HCT116 (cell line): ENCODE measurements around the gene SECTM1. TPM values are rescaled to one million over a fixed set of nuclear protein-coding genes. Genes with fewer than 3 reads are reported as not detected.
A peak's percentile ranks its signal among the peaks of the same experiment; 100 is the strongest.

Experiments used
- ATAC-seq: fragments of 200-7000 bp; cut with Tn5 transposase; 2 replicates; pipeline ENCODE4 v1.9.1; 2020; ENCODE audit warnings: mild to moderate bottlenecking, moderate library complexity
- BruUV-seq: library from RNA; stranded (reverse); fragments of 400-500 nt; replicated peaks from 2 replicates; lab custom pipeline; 2021; lab: Mats Ljungman, UMichigan
- CTCF ChIA-PET: fragments of 300-600 bp; sonication (Branson Sonifier 250); formaldehyde crosslinking; loops from one replicate; lab custom pipeline; 2021; ENCODE audit warnings: antibody characterized with exemption; lab: Charles Lee
- POLR2A ChIA-PET: fragments of 300-600, 350-600 bp; sonication (Branson Sonifier 250); formaldehyde crosslinking; loops from one replicate; lab custom pipeline; 2021; ENCODE audit warnings: antibody characterized with exemption; lab: Charles Lee
- RAD21 ChIA-PET, 2 experiments: fragments of 300-600 bp; sonication (Branson Sonifier 250); formaldehyde crosslinking; loops; one replicate each; lab custom pipeline; 2023; ENCODE audit warnings: low total read pairs in 2 of 2; ENCODE audit not compliant: uncharacterized antibody in 2 of 2, unreplicated experiment in 2 of 2, low non-redundant PET in 1 of 2; lab: Charles Lee
- DNase-seq: peaks from one replicate; pipeline ENCODE4 v3.0.0-alpha.2; 2010; ENCODE audit warnings: low read depth, low spot score
- H2AFZ ChIP-seq: fragments of 200-600 bp; shearing (Covaris generic), sonication (generic); 2 replicates; pipeline ENCODE4 v1.6.1; 2017; ENCODE audit warnings: low read depth, mixed run types, mixed read lengths, antibody characterized with exemption, low read length; ENCODE audit not compliant: poor library complexity, severe bottlenecking
- H3K27ac ChIP-seq: 2 replicates; pipeline ENCODE4 v1.5.1; 2012; ENCODE audit warnings: low read depth, low read length
- H3K27me3 ChIP-seq: fragments of 200-600 bp; sonication (generic); 2 replicates; pipeline ENCODE4 v1.6.1; 2016; ENCODE audit warnings: mixed run types, low read length, mixed read lengths; ENCODE audit not compliant: insufficient read depth
- H3K36me3 ChIP-seq, 2 experiments: fragments of 200-500 bp in 1 of 2; fragments of 200-600 bp in 1 of 2; sonication (Bioruptor generic) in 1 of 2; sonication (generic) in 1 of 2; 2 replicates each; pipeline versions ENCODE4 v1.5.1 to v1.6.1; 2014 to 2016; ENCODE audit warnings: low read length in 2 of 2, inconsistent platforms in 1 of 2, mixed read lengths in 1 of 2, mixed run types in 1 of 2; ENCODE audit not compliant: insufficient read depth in 2 of 2, control insufficient read depth in 1 of 2
- H3K4me1 ChIP-seq, 2 experiments: fragments of 200-600 bp in 1 of 2; sonication (generic) in 1 of 2; 2 replicates each; pipeline versions ENCODE4 v1.5.1 to v1.6.1; 2012 to 2017; ENCODE audit warnings: low read length in 2 of 2, inconsistent platforms in 1 of 2, mild to moderate bottlenecking in 1 of 2, mixed read lengths in 1 of 2, mixed run types in 1 of 2, moderate library complexity in 1 of 2; ENCODE audit not compliant: insufficient read depth in 2 of 2, control insufficient read depth in 1 of 2
- H3K4me2 ChIP-seq: fragments of 200-600 bp; sonication (generic); 2 replicates; pipeline ENCODE4 v1.6.1; 2017; ENCODE audit warnings: mixed run types, low read length, mixed read lengths
- H3K4me3 ChIP-seq, 2 experiments: fragments of 200-600 bp in 1 of 2; sonication (generic) in 1 of 2; replicated peaks in 1 of 2; 2 replicates each; pipeline ENCODE4 v1.5.1; 2011 to 2016; ENCODE audit warnings: low read length in 2 of 2, control low read depth in 1 of 2, low read depth in 1 of 2, mild to moderate bottlenecking in 1 of 2, mixed read lengths in 1 of 2, mixed run types in 1 of 2
- H3K79me2 ChIP-seq: fragments of 200-600 bp; sonication (generic); 2 replicates; pipeline ENCODE4 v1.6.1; 2017; ENCODE audit warnings: mild to moderate bottlenecking, mixed run types, low read length, moderate library complexity, mixed read lengths; ENCODE audit not compliant: insufficient read depth
- H3K9ac ChIP-seq: fragments of 200-600 bp; sonication (generic); 2 replicates; pipeline ENCODE4 v1.6.1; 2016; ENCODE audit warnings: low read length, mixed read lengths
- H3K9me2 ChIP-seq: fragments of 200-600 bp; sonication (generic), shearing (Covaris generic); 2 replicates; pipeline ENCODE4 v1.6.1; 2017; ENCODE audit warnings: mixed run types, mild to moderate bottlenecking, moderate library complexity; ENCODE audit not compliant: insufficient read depth
- H3K9me3 ChIP-seq, 2 experiments: fragments of 200-500 bp in 1 of 2; fragments of 200-600 bp in 1 of 2; sonication (Bioruptor generic) in 1 of 2; sonication (generic) in 1 of 2; 2 replicates each; pipeline ENCODE4 v1.6.1; 2014 to 2017; ENCODE audit warnings: low read length in 2 of 2, mixed read lengths in 2 of 2, inconsistent platforms in 1 of 2, low read depth in 1 of 2, mild to moderate bottlenecking in 1 of 2, mixed run types in 1 of 2, moderate library complexity in 1 of 2; ENCODE audit not compliant: control insufficient read depth in 1 of 2, insufficient read depth in 1 of 2
- H4K20me1 ChIP-seq: fragments of 200-600 bp; sonication (generic), shearing (Covaris generic); 2 replicates; pipeline ENCODE4 v1.6.1; 2017; ENCODE audit warnings: mixed run types, mild to moderate bottlenecking, moderate library complexity; ENCODE audit not compliant: insufficient read depth
- CBX3 ChIP-seq: IDR thresholded peaks from 2 replicates; pipeline ENCODE4 v1.6.1; 2012; ENCODE audit warnings: low read depth
- FOSL1 ChIP-seq: IDR thresholded peaks from 2 replicates; pipeline ENCODE4 v1.6.1; 2012; ENCODE audit warnings: low read depth
- intact Hi-C: fragments of 100-400 bp; cut with micrococcal nuclease; formaldehyde crosslinking; loops from 2 replicates; pipeline ENCODE4 v1.10.0; 2022
- total RNA-seq: library from RNA; stranded (reverse); gene quantifications from one replicate; pipeline ENCODE4 v1.2.1, GENCODE V29; 2021; ENCODE audit not compliant: unreplicated experiment
- TF ChIP-seq, protein P1 (sequence below): IDR thresholded peaks from 2 replicates; pipeline ENCODE4 v1.6.1; 2012
- TF ChIP-seq, protein P2 (sequence below): IDR thresholded peaks from 2 replicates; pipeline ENCODE4 v1.6.1; 2011; ENCODE audit warnings: mild to moderate bottlenecking, low read length, moderate library complexity; ENCODE audit not compliant: insufficient replicate concordance; ENCODE audit errors: extremely low read depth

Gene SECTM1
- total RNA-seq, 1 experiment from 2014 or later: 6.8 TPM

- RAD21 ChIA-PET: no interaction called here
- Histone ChIP-seq H3K9ac (peak overlapping the region; percentile 91), H2AFZ (no peak overlapping the region), H3K79me2 (peaks cover 3% of the 10 kb centered on the region; the same call in 1 of the 2 replicates), H3K4me1 (peaks cover 40 to 64% of the 10 kb centered on the region in 2 experiments), H3K9me3 (no peaks in the 10 kb centered on the region), H3K27me3 (no peaks in the 10 kb centered on the region), H3K9me2 (no peaks in the 10 kb centered on the region), H3K4me3 (peak overlapping the region; percentile 78 to 87), H4K20me1 (no peaks in the 10 kb centered on the region), H3K27ac (peak overlapping the region; percentile 97), H3K36me3 (no peaks in the 10 kb centered on the region), H3K4me2 (peak overlapping the region; percentile 78)
- ATAC-seq: no peak
- BruUV-seq: TSS peak; percentile 83
- TF ChIP-seq FOSL1 (no peak), CBX3 (0 out of 2 replicates have a peak, but pooled peaks have one; percentile 36)
- TF ChIP-seq, protein P1, sequence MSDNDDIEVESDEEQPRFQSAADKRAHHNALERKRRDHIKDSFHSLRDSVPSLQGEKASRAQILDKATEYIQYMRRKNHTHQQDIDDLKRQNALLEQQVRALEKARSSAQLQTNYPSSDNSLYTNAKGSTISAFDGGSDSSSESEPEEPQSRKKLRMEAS: 0 out of 2 replicates have a peak, but pooled peaks have one; percentile 37
- TF ChIP-seq, protein P2, sequence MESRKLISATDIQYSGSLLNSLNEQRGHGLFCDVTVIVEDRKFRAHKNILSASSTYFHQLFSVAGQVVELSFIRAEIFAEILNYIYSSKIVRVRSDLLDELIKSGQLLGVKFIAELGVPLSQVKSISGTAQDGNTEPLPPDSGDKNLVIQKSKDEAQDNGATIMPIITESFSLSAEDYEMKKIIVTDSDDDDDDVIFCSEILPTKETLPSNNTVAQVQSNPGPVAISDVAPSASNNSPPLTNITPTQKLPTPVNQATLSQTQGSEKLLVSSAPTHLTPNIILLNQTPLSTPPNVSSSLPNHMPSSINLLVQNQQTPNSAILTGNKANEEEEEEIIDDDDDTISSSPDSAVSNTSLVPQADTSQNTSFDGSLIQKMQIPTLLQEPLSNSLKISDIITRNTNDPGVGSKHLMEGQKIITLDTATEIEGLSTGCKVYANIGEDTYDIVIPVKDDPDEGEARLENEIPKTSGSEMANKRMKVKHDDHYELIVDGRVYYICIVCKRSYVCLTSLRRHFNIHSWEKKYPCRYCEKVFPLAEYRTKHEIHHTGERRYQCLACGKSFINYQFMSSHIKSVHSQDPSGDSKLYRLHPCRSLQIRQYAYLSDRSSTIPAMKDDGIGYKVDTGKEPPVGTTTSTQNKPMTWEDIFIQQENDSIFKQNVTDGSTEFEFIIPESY: no peak
- CTCF ChIA-PET: interaction anchor here (0.6 to 1.2 kb wide), 2 partner anchors 261 to 507 kb away, joined by 3 read pairs; no protein-coding TSS in a partner anchor
- no peak for DNase-seq
- intact Hi-C loops: loop anchor here (10.0 kb wide), 1 partner anchor 257 kb away; the partner anchor contains the start of genes DCXR and RAC3
- POLR2A ChIA-PET: interaction anchor here (0.7 to 2.5 kb wide), 10 partner anchors 9 to 78 kb away, joined by 3 to 35 read pairs (median 8); partner anchors contain the start of gene CSNK1D
These were observed 41.9 kb downstream of the SECTM1 start for GRCh38 chr17:82291582-82292250.
